ENCODE data around the gene IL17REL.

GRCh38 chr22:49963647-49964026 lies 48.9 kb downstream of the IL17REL start:
- TF ChIP-seq CTCF (IDR thresholded peaks at IDR 0.05; ENCODE audit: insufficient read depth, low read length) (no peak), REST (IDR thresholded peaks at IDR 0.05; ENCODE audit: insufficient replicate concordance, low read depth) (no peak)

Data from HL-60 (cell line).